GM12878 (cell line): Measurements from ENCODE around the gene POLD2.

Experiments used
- BACH1 ChIP-seq: fragments of 450-650 bp; IDR thresholded peaks from 2 replicates; pipeline ENCODE4 v1.6.1; 2017; ENCODE audit warnings: mild to moderate bottlenecking, borderline replicate concordance
- BCL11A ChIP-seq: IDR thresholded peaks from 2 replicates; pipeline ENCODE4 v1.6.1; 2011; ENCODE audit warnings: low read depth, low read length
- CBX5 ChIP-seq: sonication (generic); IDR thresholded peaks from 2 replicates; pipeline ENCODE4 v1.6.1; 2016; ENCODE audit warnings: low read depth, moderate library complexity, mild to moderate bottlenecking, inconsistent platforms
- CTCF ChIP-seq, 3 experiments: IDR thresholded peaks in 2 of 3; conservative IDR thresholded peaks in 1 of 3; 2 replicates each; pipeline ENCODE4 v1.5.1; 2011; ENCODE audit warnings: low read depth in 3 of 3, low read length in 3 of 3, mild to moderate bottlenecking in 3 of 3, control low read depth in 2 of 3, moderate library complexity in 2 of 3, inconsistent platforms in 1 of 3, mixed read lengths in 1 of 3; ENCODE audit not compliant: control insufficient read depth in 2 of 3, insufficient read depth in 1 of 3; ENCODE audit errors: extremely low read depth in 1 of 3
- GABPA ChIP-seq: IDR thresholded peaks from 2 replicates; pipeline ENCODE4 v1.6.1; 2014; ENCODE audit warnings: antibody characterized with exemption, low read depth, mild to moderate bottlenecking, inconsistent platforms
- IRF3 ChIP-seq: fragments of 450-650 bp; IDR thresholded peaks from 2 replicates; pipeline ENCODE4 v1.6.1; 2014; ENCODE audit warnings: mild to moderate bottlenecking
- JUNB ChIP-seq: IDR thresholded peaks from 2 replicates; pipeline ENCODE4 v1.6.1; 2016; ENCODE audit warnings: antibody characterized with exemption, mild to moderate bottlenecking
- MTA2 ChIP-seq: fragments of 450-650 bp; IDR thresholded peaks from 2 replicates; pipeline ENCODE4 v1.6.1; 2016; ENCODE audit warnings: low read depth, mild to moderate bottlenecking, moderate library complexity
- NFIC ChIP-seq: IDR thresholded peaks from 2 replicates; pipeline ENCODE4 v1.6.1; 2012; ENCODE audit warnings: low read depth, mild to moderate bottlenecking, inconsistent platforms, low read length, moderate library complexity
- REST ChIP-seq: IDR thresholded peaks from 2 replicates; pipeline ENCODE4 v1.6.1; 2012; ENCODE audit warnings: mild to moderate bottlenecking, low read depth, low read length
- RUNX3 ChIP-seq: IDR thresholded peaks from 2 replicates; pipeline ENCODE4 v1.6.1; 2012; ENCODE audit warnings: low read length, inconsistent platforms
- SMC3 ChIP-seq: IDR thresholded peaks from 2 replicates; pipeline ENCODE4 v1.6.1; 2011; ENCODE audit warnings: low read length, improper control_type of control experiment, borderline replicate concordance
- TARDBP ChIP-seq: IDR thresholded peaks from 2 replicates; pipeline ENCODE4 v1.6.1; 2016; ENCODE audit warnings: borderline replicate concordance

- TF ChIP-seq CTCF (IDR thresholded peaks at IDR 0.05 in 2 of 3, conservative IDR thresholded peaks at IDR 0.05 in 1 of 3; ENCODE audit: control insufficient read depth in 2 of 3, extremely low read depth in 1 of 3, insufficient read depth in 1 of 3, low read depth in 3 of 3, low read length in 3 of 3) (no peak), MTA2 (no peak), CBX5 (no peak), GABPA (no peak), REST (no peak), SMC3 (no peak), TARDBP (no peak), JUNB (no peak), IRF3 (no peak), BCL11A (no peak), NFIC (no peak), RUNX3 (no peak), BACH1 (no peak)
These were observed 38.8 kb upstream of the POLD2 start for GRCh38 chr7:44162179-44162578.
